T-helper 1 cell treated with Interleukin-12 subunit alpha and Interleukin-12 subunit beta and Interleukin-4 antibody, amounts not matched to agents 30 ng/mL and 1 ng/mL, for 36 hours (primary cell): ENCODE results near the gene PHF21B. TPM values are rescaled to one million over a fixed set of nuclear protein-coding genes. Genes with fewer than 3 reads are reported as not detected.

ENCODE experiments used
- intact Hi-C: fragments of 100-400 bp; cut with micrococcal nuclease; formaldehyde crosslinking; loops from one replicate; pipeline ENCODE4 v1.15.1; 2024
- total RNA-seq: library from RNA; stranded (reverse); gene quantifications from 2 replicates; pipeline ENCODE4 v1.2.3, GENCODE V29; 2022

Gene PHF21B
- total RNA-seq, 1 donor from 2014 or later: 0.51 TPM

DNA sequence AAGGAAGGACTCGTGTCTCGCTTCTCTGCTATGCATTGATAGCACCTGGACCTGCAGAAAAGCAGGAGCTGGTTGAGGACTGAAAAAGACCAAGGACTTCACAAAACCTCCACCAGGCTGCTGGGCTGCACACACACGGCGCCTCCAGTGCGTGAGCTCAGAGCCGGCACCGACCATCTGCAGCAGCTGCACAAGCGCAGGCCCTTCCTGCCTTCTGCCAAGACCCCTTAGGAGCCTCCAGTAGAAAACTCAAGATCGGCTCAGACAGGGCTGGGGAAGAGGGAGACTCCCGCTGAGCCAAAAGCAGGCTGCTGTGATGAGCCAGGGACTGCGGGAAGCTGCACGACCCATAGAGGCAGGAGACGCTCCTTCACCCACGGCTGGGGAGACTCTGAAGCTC is 70.9 kb downstream of the PHF21B start:
- intact Hi-C loops: no loop called here

DNA sequence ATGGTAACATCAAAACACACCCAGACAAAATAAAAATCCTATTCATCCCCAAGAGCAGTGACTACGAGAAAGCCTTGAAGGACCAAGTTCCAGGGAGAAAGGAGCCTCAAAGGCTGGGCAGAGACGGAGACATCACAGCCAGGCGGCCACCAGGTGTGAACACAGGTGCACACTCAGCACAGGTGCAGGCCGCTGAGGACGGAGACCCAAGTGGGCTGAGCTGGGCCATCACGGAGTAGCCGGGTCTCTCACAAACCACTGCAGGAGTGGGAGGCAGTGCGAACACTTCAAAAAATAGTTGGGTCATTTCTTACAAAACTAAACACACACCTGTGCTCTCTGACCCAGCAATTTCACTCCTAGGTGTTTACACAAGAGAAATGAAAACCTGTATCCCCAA is 72.6 kb downstream of the PHF21B start:
- intact Hi-C loops: no loop called here

DNA sequence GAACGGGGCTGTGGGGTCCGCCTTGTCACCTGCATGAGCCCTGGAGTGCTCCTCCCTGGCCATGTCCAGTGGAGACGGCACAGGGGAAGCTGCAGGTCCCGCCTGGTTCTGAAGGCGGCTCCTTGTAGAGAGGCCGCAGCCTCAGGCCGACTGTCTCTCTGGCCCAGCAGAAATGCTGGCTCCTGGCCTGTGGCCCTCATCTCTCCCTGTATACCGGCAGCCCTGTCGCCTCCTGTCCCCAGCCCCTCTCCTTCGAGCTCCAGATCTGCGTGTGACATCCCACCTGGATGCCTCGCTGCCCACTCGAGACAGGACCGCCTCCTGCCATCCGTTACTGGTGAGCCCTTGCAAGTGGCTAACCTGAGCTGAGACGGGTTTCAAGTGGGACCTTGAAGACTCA is 73.6 kb downstream of the PHF21B start:
- intact Hi-C loops: no loop called here

DNA sequence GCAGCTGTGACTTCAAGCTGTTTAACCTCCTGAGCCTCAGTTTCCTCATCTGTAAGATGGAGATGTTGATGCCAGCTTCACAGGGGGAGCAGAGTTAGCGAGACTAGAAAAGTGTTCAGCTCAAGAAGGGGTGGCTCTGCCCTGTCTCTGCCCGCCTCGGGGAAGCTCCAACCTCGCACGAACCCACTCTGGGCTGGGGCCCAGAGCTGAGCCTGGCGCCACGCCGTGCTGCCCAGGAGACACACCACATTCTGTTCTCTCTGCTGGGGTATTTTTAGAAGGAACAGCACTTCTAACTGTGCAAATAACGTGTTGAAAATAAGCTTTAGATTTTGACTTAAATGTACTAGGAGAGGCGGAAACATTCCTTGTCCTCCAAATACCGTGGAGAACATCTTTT is 74.1 kb downstream of the PHF21B start:
- intact Hi-C loops: no loop called here

DNA sequence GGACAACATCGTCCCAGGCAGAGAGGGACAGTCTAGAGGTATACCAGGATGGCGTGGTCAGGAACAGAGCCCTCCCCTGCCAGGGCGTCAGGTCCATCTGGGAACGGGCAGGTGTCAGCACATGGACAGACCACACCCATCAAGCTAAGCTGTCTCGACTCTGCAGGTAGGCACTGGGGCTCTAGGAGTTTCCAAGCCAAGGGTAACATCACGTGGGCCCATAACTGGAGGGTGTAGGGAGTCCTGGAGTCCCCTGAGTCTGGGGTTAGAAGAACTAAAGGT is 75.4 kb downstream of the PHF21B start:
- intact Hi-C loops: no loop called here

DNA sequence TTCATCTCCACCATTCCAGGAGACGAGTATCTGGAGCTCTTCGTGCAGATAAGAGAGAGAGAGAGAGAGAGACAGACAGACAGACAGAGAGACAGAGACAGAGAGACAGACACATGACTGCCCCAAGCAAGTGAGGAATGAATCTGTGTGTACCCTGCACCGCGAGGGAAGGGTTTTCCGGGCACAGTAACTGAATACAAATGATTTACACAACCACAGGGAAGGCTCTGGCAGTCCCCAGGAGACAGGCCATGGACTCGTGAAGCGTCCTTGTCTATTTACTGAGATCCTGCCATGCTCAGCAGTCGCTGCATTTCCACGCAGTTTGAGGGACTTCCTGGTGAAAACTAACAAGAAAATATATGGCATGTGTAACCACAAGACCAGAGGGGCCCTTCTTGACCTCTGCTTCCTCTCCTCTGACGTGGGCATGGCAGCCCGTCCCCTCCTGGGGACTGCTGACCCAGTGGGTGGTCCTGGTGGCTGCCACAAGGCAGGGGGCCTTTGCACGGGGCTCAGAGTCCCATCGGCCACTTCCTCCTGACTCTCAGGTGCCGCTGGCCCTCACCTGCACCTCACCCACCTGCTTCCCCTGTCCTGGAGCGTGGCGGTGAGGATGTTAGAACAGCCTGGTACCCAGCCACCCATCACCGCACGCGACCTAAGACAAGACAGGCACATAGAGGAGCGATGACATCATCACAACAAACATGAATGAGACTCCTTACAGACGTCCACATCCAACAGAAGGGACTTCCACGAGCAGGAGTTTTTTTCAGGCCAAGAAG is 75.9 kb downstream of the PHF21B start:
- intact Hi-C loops: no loop called here

DNA sequence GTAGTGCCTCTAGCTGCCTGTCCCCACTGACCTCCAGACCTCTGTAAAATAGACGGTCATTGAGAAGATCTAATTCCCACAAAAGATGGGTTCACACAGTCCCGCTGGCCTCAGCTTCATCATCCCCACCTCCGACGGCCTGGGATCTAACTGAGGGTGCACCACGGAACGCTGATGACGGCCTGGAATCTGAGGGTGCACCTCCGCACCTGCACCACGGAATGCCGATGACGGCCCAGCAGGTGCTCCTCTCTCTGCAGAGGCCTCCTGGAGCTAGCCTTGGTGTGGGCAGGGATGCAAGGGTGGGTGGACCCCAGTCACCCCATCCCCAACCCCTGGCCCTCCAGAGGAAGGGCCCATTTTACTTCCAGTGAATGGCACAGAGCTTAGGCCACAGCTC is 77.3 kb downstream of the PHF21B start:
- intact Hi-C loops: no loop called here

DNA sequence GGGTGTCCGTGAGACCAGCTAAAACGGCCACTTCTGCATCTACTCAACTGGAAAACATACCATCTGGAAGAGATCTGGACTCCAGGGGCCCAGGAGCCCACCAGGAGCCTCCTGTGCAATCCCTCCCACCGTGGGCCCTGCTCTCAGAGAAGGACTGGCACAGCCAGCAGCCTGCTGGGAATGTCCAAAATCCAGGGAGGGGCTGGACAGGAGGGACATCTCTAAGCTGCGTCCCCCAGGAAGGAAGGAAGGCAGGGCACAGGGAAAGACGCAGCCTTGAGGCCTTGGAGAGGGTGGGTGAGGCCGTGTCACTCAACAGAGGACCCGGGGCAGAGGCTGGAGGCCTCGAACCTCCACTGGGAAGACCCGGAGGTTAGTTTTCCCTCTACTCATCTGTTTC is 78.0 kb downstream of the PHF21B start:
- intact Hi-C loops: no loop called here

DNA sequence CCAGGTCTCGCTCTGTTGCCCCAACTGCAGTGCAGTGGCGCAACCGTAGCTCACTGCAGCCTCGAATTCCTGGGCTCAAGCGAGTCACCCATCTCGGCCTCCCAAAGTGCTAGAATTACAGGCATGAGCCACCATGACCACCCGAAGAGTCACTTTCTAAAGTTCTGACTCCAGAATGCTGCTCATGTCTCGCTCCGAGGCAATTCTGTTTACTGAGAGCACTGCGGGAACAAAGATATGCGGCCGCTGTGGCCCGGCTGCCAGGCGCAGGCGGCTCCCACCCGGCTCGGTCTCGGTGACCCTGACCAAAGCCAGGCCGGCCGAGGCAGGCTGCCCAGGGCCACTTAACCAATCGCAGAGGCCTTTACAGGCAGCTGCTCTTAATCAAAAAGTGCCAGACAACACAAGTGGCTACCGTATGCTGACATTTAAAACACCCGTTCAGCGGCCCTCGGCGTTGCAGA is 78.7 kb downstream of the PHF21B start:
- intact Hi-C loops: no loop called here

DNA sequence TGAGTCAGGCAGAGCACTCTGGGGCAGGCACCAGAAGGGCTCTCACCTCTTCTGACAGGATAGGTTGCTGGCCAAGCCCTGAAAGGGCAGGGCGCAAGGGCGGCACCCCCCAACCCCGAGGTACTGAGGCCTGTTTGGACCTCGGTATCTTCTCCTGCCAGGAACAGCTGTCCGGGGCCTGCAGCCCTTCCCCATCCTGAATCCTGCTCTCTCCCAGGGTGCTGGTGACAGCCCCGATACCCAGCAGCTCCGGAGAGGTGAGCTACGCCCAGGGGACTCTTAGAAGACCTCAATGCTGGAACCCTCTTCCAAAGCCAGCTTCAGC is 79.1 kb downstream of the PHF21B start:
- intact Hi-C loops: no loop called here

DNA sequence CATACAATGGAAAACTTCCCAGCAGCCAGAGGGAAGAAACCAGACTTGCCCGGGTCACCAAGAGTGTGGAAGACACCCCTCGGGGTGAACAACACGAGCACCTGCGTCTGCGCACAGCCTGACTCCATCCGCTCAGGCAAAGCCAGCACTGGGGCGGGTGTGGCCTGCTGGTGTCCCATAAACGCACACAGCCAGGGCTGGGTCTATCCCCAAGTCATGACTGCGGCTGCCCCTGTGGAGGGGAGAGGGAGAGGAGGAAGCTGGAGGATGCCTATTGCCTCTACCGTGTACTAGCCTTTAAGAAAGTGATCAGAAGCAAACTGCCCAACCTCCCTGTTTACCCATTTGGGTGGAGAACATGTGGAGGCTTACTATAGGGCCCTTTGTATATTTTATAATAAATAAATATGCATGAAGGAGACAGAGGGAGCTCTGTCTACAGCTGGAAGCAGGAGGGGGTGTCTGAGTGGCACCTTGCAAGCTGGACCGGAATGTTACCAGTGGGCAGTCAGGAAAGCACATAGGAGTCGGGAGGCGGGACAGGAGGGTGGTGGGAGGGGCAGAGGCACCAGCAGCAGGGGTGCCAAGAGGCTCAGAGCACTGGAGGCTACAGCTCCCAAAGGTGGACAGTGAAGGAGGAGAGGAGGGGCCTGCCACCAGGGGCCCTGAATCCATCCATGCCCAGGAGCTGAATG is 79.6 kb downstream of the PHF21B start:
- intact Hi-C loops: no loop called here

DNA sequence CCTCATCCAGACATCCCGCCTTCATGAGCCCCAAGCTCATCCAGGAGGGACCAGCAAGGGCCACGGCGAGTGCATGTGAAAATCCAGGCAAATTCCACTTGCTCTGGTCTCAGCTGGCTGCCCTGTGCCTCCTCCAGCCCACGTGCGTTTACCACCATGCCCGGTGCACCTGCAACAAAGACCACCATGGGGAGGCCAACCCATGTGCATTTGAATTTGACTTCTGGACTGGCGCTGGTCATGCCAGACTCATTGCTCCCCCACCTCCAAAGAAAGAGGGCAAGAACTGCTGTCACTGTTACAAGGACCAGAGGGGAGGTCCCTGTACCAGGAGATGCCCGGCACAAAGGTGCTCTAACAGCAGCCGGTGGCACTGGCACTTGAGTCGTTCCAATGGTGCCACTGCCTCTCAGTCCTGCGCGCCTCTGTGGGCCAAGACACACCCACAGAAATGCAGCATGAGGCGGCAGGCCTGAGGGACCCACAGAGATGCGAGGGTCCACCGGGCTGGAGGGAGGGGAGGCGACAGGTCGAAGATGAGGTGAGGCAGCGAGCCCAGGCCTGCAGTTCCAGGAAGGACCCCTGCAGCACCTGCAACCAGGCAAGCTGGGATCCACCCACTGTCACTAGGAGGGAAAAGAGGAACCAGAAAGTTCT is 80.3 kb downstream of the PHF21B start:
- intact Hi-C loops: no loop called here

DNA sequence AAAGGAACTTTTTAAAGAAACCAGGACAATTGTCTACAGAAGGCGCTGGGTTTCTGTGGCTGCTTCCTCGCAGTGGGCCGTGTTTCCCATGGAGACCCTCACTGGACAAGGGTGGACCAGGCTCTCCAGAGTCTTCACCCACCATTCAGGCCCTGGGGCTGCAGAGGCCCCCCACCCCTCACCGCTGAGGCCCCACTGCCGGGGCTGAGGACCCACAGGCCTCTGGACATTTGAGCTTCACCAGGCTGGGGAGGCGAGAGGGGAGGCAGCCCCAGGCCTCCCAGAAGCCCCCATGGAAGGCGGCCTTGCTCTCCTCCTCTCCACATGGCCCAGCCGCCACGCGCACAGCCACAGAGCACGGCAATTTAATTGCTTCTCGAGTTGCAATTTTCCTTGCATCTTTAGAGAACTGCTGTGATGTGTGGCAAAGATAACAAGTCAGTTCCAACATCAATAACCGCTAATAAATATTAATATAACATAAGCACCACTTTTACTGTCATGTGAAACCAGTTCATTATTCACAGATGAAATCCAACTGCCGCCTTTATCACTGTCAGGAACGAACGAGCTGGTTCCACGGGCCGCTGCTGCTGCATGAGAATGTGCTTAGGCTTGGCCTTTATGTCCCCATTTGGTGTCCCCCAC is 81.0 kb downstream of the PHF21B start:
- intact Hi-C loops: no loop called here

DNA sequence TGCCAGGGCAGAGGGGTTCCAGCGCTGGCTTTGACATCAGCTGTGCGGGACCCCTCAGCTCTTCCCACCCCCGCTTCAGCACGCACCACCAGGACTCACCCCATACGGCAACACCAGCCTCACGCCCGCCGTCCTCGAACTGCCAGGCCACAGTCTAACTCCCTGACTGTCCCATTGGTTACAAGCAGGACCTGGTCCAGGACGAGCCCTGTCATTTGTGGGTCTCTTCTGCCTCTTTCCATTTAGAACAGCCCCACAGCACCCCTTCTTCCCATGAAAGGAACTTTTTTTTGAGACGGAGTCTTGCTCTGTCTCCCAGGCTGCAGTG is 81.7 kb downstream of the PHF21B start:
- intact Hi-C loops: no loop called here

DNA sequence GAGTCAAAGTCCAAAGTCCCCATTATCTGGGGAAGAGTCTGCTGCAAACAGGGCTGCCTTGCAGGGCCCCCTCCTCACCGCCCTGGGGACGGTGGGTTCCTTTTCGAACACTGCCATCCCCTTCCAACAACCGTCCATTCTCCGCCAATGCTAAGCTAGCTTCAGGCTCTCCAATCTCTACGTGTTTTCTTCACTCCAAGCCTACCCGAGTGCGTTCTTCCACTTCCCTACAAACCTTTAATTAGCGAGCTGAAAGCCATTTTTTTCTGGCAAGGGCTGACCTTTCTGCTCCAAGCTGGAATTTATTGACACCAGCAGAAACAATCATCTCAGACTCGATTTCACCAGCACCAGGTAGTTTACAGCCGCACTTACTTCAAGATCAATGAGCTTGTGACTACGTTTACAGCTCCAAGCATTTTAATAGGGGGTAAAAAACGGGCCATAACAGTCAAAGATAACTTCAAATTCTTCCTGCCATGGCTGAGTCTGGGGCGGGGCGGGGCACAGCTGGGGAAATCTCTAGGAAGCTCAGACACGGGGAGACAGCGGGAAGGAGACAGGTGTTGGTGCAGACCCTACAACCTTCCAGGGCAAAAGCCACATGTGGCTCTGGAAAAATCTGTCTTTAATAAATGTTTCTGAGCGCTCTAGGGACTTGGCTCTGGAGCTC is 82.2 kb downstream of the PHF21B start:
- intact Hi-C loops: no loop called here

DNA sequence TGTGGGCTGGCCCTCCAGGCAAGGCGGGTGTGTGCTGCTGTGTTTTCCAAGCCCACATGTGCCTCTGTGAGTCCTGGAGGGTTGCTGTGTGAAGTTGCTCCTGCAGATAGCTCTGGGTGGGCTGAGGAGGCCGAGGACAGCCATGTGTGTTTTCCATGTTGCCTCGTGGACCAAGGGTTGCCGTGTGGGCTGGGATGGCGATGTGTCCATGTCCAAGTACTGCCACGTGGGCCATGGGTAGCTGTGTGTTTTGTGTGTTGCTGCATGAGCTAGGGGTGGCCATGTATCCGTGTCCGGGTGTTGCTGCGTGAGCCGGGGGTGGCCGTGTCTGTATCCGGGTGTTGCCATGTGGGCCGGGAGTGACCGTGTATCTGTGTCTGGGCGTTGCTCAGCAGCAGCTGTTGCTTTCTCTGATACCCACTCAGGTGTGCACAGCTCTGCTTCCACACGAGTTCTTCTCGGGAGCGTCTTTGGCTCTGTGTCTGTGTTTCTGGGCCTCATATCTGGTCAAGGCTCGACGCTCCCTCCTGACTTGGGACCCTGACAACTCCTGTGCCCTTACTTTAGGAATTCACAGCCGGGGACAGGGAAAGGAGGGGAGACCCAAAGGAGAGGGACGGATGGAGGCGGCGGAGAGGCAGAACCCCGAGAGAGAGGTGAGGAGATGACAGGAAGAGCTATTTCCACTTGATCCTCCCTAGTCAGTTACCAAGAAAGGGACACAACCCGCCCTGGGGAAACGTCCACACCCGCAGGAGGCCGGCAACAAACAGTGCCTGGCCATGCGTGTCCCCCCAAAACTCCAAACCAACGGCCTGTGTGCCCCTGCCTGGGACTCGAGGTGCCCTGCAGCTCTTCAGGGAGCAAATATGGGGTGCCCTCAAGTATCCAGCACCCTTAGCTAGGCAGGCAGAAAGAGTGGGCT is 83.1 kb downstream of the PHF21B start:
- intact Hi-C loops: no loop called here

DNA sequence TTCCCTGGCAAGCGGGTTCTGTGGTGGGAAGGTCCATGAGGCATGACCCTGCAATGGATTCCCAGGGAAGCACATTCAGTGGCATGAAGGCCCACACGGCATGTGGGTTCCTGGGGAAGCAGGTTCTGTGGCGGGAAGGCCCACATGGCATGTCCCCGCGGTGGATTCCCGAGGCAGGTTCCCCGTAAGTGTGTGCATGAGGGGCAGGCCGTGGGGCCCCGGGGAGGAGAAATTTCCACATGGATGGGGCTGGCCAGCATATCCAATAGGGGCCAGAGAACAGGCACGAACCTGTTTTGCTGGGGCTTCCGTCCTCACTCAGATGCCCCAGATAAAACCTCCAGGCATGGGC is 83.7 kb downstream of the PHF21B start:
- intact Hi-C loops: no loop called here

DNA sequence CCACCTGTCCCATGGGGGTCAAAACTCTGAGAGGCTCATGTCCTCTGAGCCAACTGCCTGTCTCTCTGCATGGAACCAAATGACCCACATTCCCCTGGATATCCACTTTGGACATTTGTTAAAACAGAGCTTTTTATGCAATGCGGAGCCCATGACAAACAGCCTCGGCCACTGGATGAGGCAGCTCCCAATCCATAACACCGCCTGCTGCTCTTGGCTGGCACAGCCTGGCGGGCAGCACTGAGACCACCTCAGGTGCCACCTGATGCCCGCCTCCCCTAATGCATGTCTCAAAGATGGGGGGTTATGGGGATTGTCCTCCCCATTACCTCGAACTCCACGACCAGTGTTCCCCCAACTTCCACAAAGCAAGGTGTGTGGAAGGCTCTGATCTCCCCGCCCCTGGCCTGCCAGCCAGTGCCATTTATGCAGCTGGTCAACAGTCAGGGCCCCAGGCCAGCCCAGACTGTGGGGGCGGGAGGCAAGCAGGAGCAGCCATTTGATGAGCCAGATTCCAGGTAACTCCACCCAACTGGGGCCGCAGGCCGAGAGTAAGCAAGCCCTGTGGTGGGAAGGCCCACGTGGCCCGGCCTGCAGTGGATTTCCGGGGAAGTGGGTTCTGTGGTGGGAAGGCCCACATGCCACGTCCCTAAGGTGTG is 84.2 kb downstream of the PHF21B start:
- intact Hi-C loops: no loop called here

DNA sequence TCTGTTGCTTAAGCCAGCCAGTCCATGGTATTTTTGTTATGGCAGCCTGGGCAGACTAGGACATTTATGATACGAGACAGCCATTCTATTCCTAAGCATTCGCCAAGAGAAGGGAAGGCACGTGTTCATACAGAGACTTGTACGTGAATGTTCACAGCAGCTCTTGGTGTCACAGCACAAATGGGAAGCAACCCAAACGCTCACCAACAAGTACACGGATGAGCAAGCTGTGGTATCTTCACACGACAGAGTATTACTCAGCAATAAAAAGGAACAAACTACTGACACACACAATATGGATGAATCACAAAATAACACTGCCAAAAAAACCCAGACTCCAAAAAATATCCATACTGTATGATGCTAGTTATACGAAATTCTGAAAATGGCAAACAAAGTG is 85.1 kb downstream of the PHF21B start:
- intact Hi-C loops: no loop called here

DNA sequence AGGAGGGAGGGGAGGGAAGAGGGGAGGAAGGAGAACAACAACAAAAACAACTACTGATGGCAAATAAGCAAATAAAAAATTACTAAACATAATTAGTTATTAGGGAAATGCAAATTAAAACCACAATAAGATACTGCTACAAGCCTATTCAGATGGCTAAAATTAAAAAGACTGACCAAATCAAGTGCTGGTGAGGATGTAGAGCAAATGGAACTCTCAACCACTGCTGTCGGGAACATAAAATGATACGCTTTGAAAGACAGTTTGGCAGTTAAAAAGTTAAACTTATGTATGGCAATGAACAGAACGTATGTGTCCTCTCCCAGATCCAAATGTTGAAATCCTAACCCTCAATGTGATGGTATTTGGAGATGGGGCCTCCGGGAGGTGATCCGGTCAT is 85.7 kb downstream of the PHF21B start:
- intact Hi-C loops: no loop called here
